CD4-positive, alpha-beta T cell treated with Interferon gamma for 1 hour (primary cell): ENCODE measurements around the gene SHC3.
"Not testable (repeated sequence)": the region's sequence is repeated elsewhere in the genome, so short reads cannot be mapped to it uniquely, and the experiment has no call there.

Experiments used
- DNase-seq: peaks from one replicate; pipeline ENCODE4 v3.0.0-alpha.2; 2020

SHC3 gene

GRCh38 chr9:89177944-89178829 lies at the start of gene SHC3:
TSS of gene SHC3 (minus strand) at chr9:89178818. CDS start at chr9:89178460, 358 bp downstream.
- no peak for DNase-seq

GRCh38 chr9:89225991-89226471 lies 47.4 kb upstream of the SHC3 start:
- no peak for DNase-seq

DNA sequence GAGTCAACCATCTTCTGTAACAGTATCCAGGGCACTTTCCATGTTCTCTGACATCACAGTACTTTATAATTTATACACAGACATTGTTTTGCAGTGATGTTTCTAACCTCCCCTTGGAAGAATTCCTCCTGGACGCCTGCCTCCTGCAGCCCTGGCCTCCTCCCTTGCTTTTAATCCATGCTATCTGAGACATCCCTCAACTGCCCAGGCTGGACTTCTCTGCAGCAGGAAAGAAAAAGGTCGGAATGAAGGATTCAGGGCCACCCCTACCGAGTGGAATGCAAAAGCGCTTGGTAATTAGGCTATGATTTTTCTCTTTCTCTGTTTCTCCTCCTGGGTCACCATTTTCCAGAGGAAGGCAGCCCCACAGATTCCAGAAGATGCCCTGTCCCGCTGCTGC lies 47.0 kb upstream of the SHC3 start:
- DNase-seq: no peak

GRCh38 chr9:89225036-89225435 lies 46.4 kb upstream of the SHC3 start:
- DNase-seq: no peak

- no peak for DNase-seq
These were observed 46.0 kb upstream of the SHC3 start for GRCh38 chr9:89224633-89225032.

DNA sequence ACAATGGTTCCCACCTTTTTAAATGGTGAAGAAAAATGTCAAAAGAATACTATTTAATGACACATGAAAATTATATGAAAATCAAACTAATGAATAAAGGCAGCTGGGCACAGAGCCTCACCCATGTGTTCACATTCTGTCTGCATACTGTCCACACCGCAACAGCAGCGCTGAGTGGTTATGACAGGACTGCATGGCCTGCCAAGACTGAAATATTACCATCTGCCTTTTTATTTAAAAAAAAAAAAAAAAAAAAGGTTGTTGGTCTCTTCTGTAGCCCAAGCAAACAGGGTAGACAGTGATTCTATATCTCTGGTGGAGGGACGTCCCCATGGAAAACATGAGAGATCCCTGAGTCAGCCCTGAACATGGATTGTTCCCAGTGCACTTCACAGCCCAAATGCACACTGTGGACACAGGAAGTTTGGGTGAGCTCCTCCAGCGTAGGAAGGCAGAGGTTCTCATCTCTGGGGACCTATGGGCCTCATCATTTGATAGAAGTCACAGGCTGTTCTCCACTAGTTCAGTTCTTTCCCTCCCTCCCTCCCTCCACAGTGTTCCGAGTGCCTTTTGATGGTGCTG lies 44.9 kb upstream of the SHC3 start:
- no peak for DNase-seq

DNA sequence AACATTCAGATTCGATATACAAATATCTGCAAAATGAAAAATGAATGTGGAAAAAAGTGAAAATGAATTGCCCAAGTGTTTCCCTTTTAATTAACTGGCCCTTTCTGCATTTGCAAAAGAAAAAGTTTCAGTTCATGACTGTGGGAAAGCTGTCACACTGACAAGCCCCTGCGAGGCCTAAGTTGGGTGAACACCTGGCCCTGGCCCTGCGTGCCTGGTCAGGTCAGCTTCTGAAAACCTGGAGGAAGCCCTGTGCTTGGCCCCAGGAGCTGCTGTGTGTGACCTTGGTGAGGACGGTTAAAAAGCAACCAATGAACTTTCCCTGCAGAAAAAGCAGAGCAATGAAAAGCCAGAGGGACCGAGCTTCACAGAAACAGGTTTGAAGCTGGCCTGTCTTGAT lies 41.0 kb upstream of the SHC3 start:
- no peak for DNase-seq

DNA sequence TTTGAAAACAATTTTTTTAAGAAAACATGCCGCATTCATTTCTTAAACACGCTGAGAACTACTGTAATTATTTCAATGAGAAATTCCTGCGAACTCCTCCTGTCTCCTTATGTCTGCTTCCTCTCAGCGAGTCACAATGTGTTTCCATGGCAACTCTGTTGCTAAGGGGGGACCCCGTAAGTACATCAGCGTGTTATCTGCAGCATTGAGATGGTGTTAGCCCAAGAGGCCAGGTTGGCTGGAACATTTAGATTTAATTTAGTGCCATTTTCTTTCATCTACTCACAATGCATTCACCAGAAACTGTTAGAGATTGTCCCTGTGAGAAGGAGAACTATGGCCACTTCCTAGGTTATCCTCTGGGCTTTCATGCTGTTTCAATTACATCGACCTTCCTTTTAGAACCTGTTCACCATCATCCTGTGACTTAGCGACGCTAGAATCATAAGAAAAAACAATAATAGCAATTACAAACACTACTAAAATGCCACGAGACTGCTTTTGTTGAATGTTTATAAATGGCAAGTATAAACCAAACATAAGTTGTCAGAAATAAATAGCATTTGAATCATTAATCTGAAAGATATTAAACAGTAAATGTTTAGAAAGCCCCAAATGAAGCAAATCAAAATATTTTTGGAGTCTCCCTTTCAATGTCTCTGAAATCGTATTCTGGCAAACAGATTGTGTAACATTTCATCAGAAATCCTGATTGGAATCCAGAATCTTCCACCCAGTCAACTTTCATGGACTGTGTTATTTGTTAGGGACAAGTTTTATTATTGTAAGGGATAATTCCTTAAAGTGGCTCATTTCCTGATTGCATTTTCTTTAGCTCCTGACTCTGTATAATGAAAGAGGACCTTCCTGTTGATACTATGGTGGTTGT lies 39.7 kb upstream of the SHC3 start:
- no peak for DNase-seq

DNA sequence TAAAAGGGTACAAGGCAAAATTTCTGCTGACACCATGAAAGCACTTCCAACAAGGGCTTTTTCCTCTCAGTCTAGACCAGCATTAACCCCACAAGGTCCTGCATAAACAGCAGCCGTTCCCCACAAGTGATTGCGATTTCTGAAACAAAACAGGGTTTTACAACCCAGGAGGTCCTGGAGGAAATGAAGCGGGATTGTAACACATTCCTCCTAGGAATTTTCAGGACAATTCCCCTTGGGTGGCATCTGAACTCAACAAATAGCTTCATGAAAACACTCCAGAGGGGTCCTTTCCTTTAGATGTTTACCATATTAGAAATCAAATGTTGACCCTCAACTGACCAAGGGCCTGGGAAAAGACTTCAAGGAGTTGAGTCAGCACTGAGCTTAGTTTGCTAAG lies 36.7 kb upstream of the SHC3 start:
- no peak for DNase-seq

GRCh38 chr9:89213396-89213880 lies 34.8 kb upstream of the SHC3 start:
- no peak for DNase-seq

DNA sequence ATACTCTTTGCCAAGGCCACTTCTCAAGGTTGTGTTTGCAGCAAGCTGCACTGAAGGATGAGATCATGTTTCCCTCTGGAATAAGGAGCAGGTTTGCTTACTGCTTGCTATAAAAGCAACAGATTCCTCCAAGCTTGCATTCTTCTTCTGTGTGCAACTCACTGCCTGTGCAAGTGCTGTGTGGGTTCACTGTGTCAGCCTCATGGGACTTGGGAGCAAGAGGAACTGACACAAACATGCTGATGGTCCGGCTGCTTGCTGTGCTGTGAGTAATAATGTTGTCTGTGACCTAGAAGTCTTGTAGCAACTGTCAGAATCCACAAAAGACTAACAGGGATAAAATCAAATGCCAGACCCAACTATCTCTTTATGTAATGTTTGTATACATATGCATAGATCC lies 33.6 kb upstream of the SHC3 start:
- no peak for DNase-seq

- DNase-seq: not testable (repeated sequence)
These were observed 30.7 kb upstream of the SHC3 start for GRCh38 chr9:89209311-89209710.

- no peak for DNase-seq
These were observed 28.4 kb upstream of the SHC3 start for GRCh38 chr9:89207026-89207425.

DNA sequence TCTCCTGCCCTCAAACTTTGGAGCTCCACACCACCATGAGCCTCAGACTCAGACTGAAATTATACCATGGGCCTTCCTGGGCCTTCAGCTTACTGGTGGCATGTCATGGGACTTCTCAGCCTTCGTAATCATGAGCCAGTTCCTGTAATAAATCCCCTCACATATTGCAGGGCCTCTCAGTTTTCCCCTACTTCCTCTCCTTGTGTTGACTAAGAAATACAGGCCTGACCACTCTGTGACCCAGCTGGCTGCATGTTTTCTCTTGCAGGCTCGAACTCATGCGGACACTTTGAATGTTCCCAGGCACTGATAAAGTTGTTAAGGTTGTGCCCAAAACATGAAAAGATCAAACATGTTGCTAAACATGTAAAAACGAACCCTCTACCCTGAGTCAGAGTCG lies 26.2 kb upstream of the SHC3 start:
- no peak for DNase-seq

- DNase-seq: no peak
These were observed 16.6 kb upstream of the SHC3 start for GRCh38 chr9:89195131-89195797.

DNA sequence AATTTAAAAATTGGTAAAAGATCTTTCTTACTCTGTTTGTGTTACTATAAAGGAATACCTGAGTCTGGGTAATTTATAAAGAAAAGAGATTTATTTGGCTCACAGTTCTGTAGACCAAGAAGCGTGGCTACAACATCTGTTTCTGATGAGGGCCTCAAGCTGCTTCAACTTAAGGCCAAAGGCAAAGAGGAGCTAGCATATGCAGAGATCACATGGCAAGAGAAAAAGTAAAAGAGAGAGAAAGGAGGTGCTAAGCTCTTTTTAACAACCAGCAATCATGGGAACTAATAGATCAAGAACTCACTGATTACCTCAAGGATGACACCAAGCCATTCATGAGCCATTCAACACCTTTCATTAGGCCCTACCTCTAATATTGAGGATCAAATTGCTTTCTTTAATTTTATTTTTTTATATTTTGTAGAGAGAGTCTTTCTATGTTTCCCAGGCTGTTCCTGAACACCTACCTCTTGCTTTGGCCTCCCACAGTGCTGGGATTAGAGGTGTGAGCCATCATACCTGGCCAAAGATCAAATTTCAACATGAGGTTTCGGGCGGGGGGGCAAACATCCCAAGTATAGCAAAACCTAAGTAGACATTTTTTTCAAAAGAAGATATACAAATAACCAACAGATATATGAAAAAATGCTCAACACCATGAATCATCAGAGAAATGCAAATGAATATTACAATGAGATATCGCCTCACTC lies 16.0 kb upstream of the SHC3 start:
- DNase-seq: no peak

GRCh38 chr9:89191004-89191403 lies 12.4 kb upstream of the SHC3 start:
- DNase-seq: no peak

DNA sequence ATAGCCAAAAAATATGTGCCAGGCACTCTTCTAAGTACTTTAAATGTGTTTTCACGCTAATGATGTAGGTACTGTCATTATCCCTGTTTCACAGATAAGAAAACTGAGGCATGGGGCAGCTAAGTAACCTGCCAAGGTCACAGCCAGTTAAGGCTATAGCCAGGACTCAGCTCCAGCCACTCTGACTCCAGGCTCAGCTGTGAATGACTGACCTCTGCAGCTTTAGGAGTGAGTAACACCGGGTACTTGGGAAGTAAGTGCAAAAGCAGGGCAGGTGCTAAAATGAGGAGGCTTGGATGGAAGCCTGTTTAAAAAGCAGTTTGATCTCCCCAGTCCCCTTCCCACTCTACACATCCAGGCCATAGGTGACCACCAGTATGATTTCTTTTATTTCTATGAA lies 10.6 kb upstream of the SHC3 start:
- no peak for DNase-seq

GRCh38 chr9:89187950-89188349 lies 9.3 kb upstream of the SHC3 start:
- DNase-seq: no peak

DNA sequence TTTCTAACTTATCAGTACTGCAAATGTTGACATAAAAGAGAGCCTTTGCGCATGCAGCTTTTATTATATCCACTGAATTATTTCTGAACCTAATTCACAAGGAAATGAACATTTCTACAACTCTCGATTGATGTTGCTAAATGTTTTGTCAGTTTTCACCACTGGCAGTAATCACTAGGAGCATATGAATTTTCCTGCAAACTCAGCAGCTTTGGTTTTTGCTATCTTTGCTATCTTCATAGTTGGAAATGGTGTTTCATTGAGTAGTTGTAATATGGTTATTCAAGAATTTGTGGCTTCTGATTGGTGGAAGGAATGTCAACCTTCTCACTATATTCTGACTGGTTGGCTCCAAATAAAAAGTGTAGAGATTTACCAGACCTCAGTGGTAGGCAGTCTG lies 8.9 kb upstream of the SHC3 start:
- DNase-seq: no peak

GRCh38 chr9:89186960-89187359 lies 8.3 kb upstream of the SHC3 start:
- no peak for DNase-seq

- DNase-seq: no peak
These were observed 7.4 kb upstream of the SHC3 start for GRCh38 chr9:89185980-89186379.
